Esophagus squamous epithelium (tissue), 5 donors: ENCODE data around the gene OR8J3. TPM values are rescaled to one million over a fixed set of nuclear protein-coding genes. Genes with fewer than 3 reads are reported as not detected.

Experiments
- DNase-seq: peaks from one replicate; lab custom pipeline; 2025; lab: John Stamatoyannopoulos, UW
- H3K27ac ChIP-seq, 4 donors: fragments of 200-600 bp; sonication (generic); one replicate each; pipeline ENCODE4 v1.5.1; 2016 to 2019; ENCODE audit warnings: mild to moderate bottlenecking in 1 of 4
- H3K27me3 ChIP-seq, 4 donors: fragments of 200-600 bp; sonication (generic); 1 replicate in 3 of 4; 2 replicates in 1 of 4; pipeline versions ENCODE4 v1.5.1 to v1.6.0; 2017 to 2021; ENCODE audit warnings: antibody characterized with exemption in 1 of 4
- H3K36me3 ChIP-seq, 3 donors: fragments of 200-600 bp; sonication (generic); one replicate each; pipeline ENCODE4 v1.5.1; 2016 to 2019
- H3K4me1 ChIP-seq, 3 donors: fragments of 200-600 bp; sonication (generic); one replicate each; pipeline ENCODE4 v1.5.1; 2017 to 2019
- H3K4me3 ChIP-seq, 4 donors: fragments of 200-600 bp; sonication (generic); 1 replicate in 3 of 4; 2 replicates in 1 of 4; pipeline ENCODE4 v1.5.1; 2016 to 2019; ENCODE audit warnings: mild to moderate bottlenecking in 2 of 4, moderate library complexity in 1 of 4
- H3K9me3 ChIP-seq, 3 donors: fragments of 200-600 bp; sonication (generic); one replicate each; pipeline ENCODE4 v1.5.1; 2016 to 2019
- CTCF ChIP-seq, 6 experiments: fragments of 450-650 bp in 4 of 6; fragments of 200-600 bp in 2 of 6; sonication (generic) in 2 of 6; IDR thresholded peaks; one replicate each; pipeline ENCODE4 v1.5.1; 2016 to 2019; ENCODE audit warnings: antibody characterized with exemption in 6 of 6, mild to moderate bottlenecking in 4 of 6, moderate library complexity in 4 of 6
- POLR2A ChIP-seq, 4 donors: fragments of 450-650 bp; IDR thresholded peaks; one replicate each; pipeline ENCODE4 v1.6.1; 2017; ENCODE audit warnings: antibody characterized with exemption in 4 of 4, mild to moderate bottlenecking in 4 of 4, moderate library complexity in 3 of 4
- WGBS, 2 donors: methylation state at CpG; one replicate each; pipeline ENCODE4 v1.1.5; 2018; 5-methylcytosine and 5-hydroxymethylcytosine counted together
- intact Hi-C: fragments of 100-400 bp; cut with DNase I; formaldehyde crosslinking; loops from one replicate; pipeline ENCODE4 v1.15.0; 2022
- total RNA-seq, 4 donors: library from RNA; depleted of rRNA; stranded (reverse); fragments of >200 nt; gene quantifications; one replicate each; pipeline ENCODE4 v1.1.0, GENCODE V29; 2016
- donor health status: DM: yes; HTN: yes; CAD: no.

Gene OR8J3
- total RNA-seq: not detected

- TF ChIP-seq POLR2A (IDR thresholded peaks at IDR 0.05) (no peak), CTCF (IDR thresholded peaks at IDR 0.05) (no peak)
- Histone ChIP-seq H3K27me3 (no peaks in the 10 kb centered on the region), H3K4me1 (no peaks in the 10 kb centered on the region), H3K4me3 (no peak within 1 kb of the TSS), H3K9me3 (no peaks in the 10 kb centered on the region), H3K36me3 (no peaks in the 10 kb centered on the region), H3K27ac (no peak within 1 kb of the TSS)
- no peak for DNase-seq
- intact Hi-C loops: no loop called here
Observed at GRCh38 chr11:56140151-56140661, at the start of gene OR8J3. Gene OR8J3, minus strand, starts transcription at chr11:56140201. Its CDS starts 2,483 bp downstream, at chr11:56137718.

- Histone ChIP-seq H3K27me3 (no peaks in the 10 kb centered on the region), H3K4me3 (no peak overlapping the region), H3K27ac (no peak overlapping the region), H3K9me3 (peaks cover 0 to 3% (median 0%) of the 10 kb centered on the region in 3 donors), H3K4me1 (no peaks in the 10 kb centered on the region), H3K36me3 (no peaks in the 10 kb centered on the region)
- intact Hi-C loops: no loop called here
- TF ChIP-seq POLR2A (IDR thresholded peaks at IDR 0.05) (no peak), CTCF (IDR thresholded peaks at IDR 0.05) (no peak)
- WGBS, 2 donors: 80 to 93% methylated on average over 3 of the region's 3 CpGs
- DNase-seq: no peak
Observed at GRCh38 chr11:56188602-56189001, 48.6 kb upstream of the OR8J3 start.

GRCh38 chr11:56183459-56183858 is 43.5 kb upstream of the OR8J3 start:
- Histone ChIP-seq H3K27ac (no peak overlapping the region), H3K27me3 (no peaks in the 10 kb centered on the region), H3K9me3 (peaks cover 0 to 5% (median 3%) of the 10 kb centered on the region in 3 donors), H3K4me3 (no peak overlapping the region), H3K4me1 (no peaks in the 10 kb centered on the region), H3K36me3 (no peaks in the 10 kb centered on the region)
- DNase-seq: no peak
- intact Hi-C loops: no loop called here
- TF ChIP-seq POLR2A (IDR thresholded peaks at IDR 0.05) (no peak), CTCF (IDR thresholded peaks at IDR 0.05) (no peak)

- 52 to 53% methylated on average over 1 of the region's 1 CpG for WGBS, 2 donors
- Histone ChIP-seq H3K27ac (no peak within 1 kb of the TSS), H3K4me3 (no peak within 1 kb of the TSS), H3K4me1 (no peaks in the 10 kb centered on the region), H3K36me3 (no peaks in the 10 kb centered on the region), H3K27me3 (no peaks in the 10 kb centered on the region), H3K9me3 (peaks cover 0 to 11% (median 5%) of the 10 kb centered on the region in 3 donors)
- TF ChIP-seq POLR2A (IDR thresholded peaks at IDR 0.05): no peak
- no peak for TF ChIP-seq CTCF (IDR thresholded peaks at IDR 0.05)
- no peak for DNase-seq
- intact Hi-C loops: no loop called here
Observed at GRCh38 chr11:56176318-56176717, 36.3 kb upstream of the OR8J3 start, which contains the start of gene OR5J2. Gene OR5J2, plus strand, starts transcription at chr11:56176618. Its CDS starts 0 bp downstream, at chr11:56176618.

GRCh38 chr11:56172256-56172830 is 32.3 kb upstream of the OR8J3 start:
- Histone ChIP-seq H3K36me3 (no peaks in the 10 kb centered on the region), H3K27me3 (no peaks in the 10 kb centered on the region), H3K27ac (no peak overlapping the region), H3K4me1 (no peaks in the 10 kb centered on the region), H3K4me3 (no peak overlapping the region), H3K9me3 (peaks cover 0 to 11% (median 0%) of the 10 kb centered on the region in 3 donors)
- no peak for TF ChIP-seq POLR2A (IDR thresholded peaks at IDR 0.05)
- no peak for TF ChIP-seq CTCF (IDR thresholded peaks at IDR 0.05)
- intact Hi-C loops: no loop called here
- WGBS, 2 donors: 25 to 33% methylated on average over 3 of the region's 3 CpGs
- DNase-seq: no peak
